Activated naive CD8-positive, alpha-beta T cell (primary cell): ENCODE measurements around the gene PCDHGB4.
"Not testable (repeated sequence)": the region's sequence is repeated elsewhere in the genome, so short reads cannot be mapped to it uniquely, and the experiment has no call there.

Source experiments
- H3K27ac Mint-ChIP-seq: one replicate; pipeline ENCODE4 v1.8.0; 2021; ENCODE audit warnings: mixed read lengths
- H3K27me3 Mint-ChIP-seq: one replicate; pipeline ENCODE4 v1.8.0; 2021; ENCODE audit warnings: mixed read lengths
- H3K36me3 Mint-ChIP-seq: one replicate; pipeline ENCODE4 v1.8.0; 2021; ENCODE audit warnings: mixed read lengths
- H3K4me1 Mint-ChIP-seq: one replicate; pipeline ENCODE4 v1.8.0; 2021; ENCODE audit warnings: low read depth, mixed read lengths
- H3K4me3 Mint-ChIP-seq: one replicate; pipeline ENCODE4 v1.8.0; 2021; ENCODE audit warnings: mild to moderate bottlenecking, mixed read lengths
- H3K9me3 Mint-ChIP-seq: one replicate; pipeline ENCODE4 v1.8.0; 2021; ENCODE audit warnings: low read depth, mixed read lengths

PCDHGB4 gene

GRCh38 chr5:141407790-141408505, 20.4 kb downstream of the PCDHGB4 start, which contains the start of gene PCDHGB6:
TSS of gene PCDHGB6 (plus strand) at chr5:141408021. CDS start at chr5:141408203, 182 bp downstream.
- peaks cover 55% of the 10 kb centered on the region for H3K27me3 Mint-ChIP-seq

GRCh38 chr5:141409598-141410306, 22.3 kb downstream of the PCDHGB4 start:
- Mint-ChIP-seq H3K27me3 (peaks cover 55% of the 10 kb centered on the region), H3K27ac (no peak overlapping the region), H3K36me3 (peaks cover 20% of the 10 kb centered on the region), H3K4me3 (no peak overlapping the region), H3K9me3 (peaks cover 13% of the 10 kb centered on the region), H3K4me1 (peaks cover 12% of the 10 kb centered on the region)

More at GRCh38 chr5:141407790-141408505, 20.4 kb downstream of the PCDHGB4 start, which contains the start of gene PCDHGB6:
- peak within 1 kb of the TSS; percentile 75 for H3K4me3 Mint-ChIP-seq
- H3K27ac Mint-ChIP-seq, H3K4me1 Mint-ChIP-seq: not testable (repeated sequence)
- H3K9me3 Mint-ChIP-seq, result peaks cover 16% of the 10 kb centered on the region
- peaks cover 15% of the 10 kb centered on the region for H3K36me3 Mint-ChIP-seq

GRCh38 chr5:141411575-141411974, 24.1 kb downstream of the PCDHGB4 start:
- Mint-ChIP-seq H3K4me1 (peaks cover 15% of the 10 kb centered on the region), H3K4me3 (no peak overlapping the region), H3K27ac (no peak overlapping the region), H3K27me3 (peaks cover 51% of the 10 kb centered on the region), H3K9me3 (peaks cover 13% of the 10 kb centered on the region), H3K36me3 (peaks cover 23% of the 10 kb centered on the region)

- H3K4me3 Mint-ChIP-seq, result peak within 1 kb of the TSS; percentile 89
- peaks cover 50% of the 10 kb centered on the region for H3K27me3 Mint-ChIP-seq
- H3K36me3 Mint-ChIP-seq, result peaks cover 22% of the 10 kb centered on the region
- peaks cover 13% of the 10 kb centered on the region for H3K9me3 Mint-ChIP-seq
- H3K4me1 Mint-ChIP-seq, result peaks cover 17% of the 10 kb centered on the region
- H3K27ac Mint-ChIP-seq, result no peak within 1 kb of the TSS
These were observed 25.5 kb downstream of the PCDHGB4 start, which contains the start of gene PCDHGA10 for GRCh38 chr5:141412854-141413539. TSS of gene PCDHGA10 (plus strand) at chr5:141412987. CDS start at chr5:141413176, 189 bp downstream.

GRCh38 chr5:141413540-141414069, 26.1 kb downstream of the PCDHGB4 start:
- peaks cover 16% of the 10 kb centered on the region for H3K9me3 Mint-ChIP-seq
- H3K27ac Mint-ChIP-seq, result no peak overlapping the region
- H3K27me3 Mint-ChIP-seq, result peaks cover 53% of the 10 kb centered on the region
- H3K36me3 Mint-ChIP-seq, result peaks cover 26% of the 10 kb centered on the region
- H3K4me1 Mint-ChIP-seq, result peaks cover 19% of the 10 kb centered on the region
- peak overlapping the region; percentile 89 for H3K4me3 Mint-ChIP-seq

- peak overlapping the region; percentile 89 for H3K4me3 Mint-ChIP-seq
- peaks cover 49% of the 10 kb centered on the region for H3K27me3 Mint-ChIP-seq
- peaks cover 14% of the 10 kb centered on the region for H3K9me3 Mint-ChIP-seq
- H3K36me3 Mint-ChIP-seq, result peaks cover 27% of the 10 kb centered on the region
- not testable (repeated sequence) for H3K27ac Mint-ChIP-seq
- H3K4me1 Mint-ChIP-seq, result peaks cover 22% of the 10 kb centered on the region
These were observed 27.2 kb downstream of the PCDHGB4 start for GRCh38 chr5:141414548-141415274.

GRCh38 chr5:141415275-141415618, 27.7 kb downstream of the PCDHGB4 start:
- peaks cover 27% of the 10 kb centered on the region for H3K36me3 Mint-ChIP-seq
- H3K9me3 Mint-ChIP-seq, result peaks cover 13% of the 10 kb centered on the region
- H3K27me3 Mint-ChIP-seq, result peaks cover 50% of the 10 kb centered on the region
- H3K4me1 Mint-ChIP-seq, result peaks cover 22% of the 10 kb centered on the region
- not testable (repeated sequence) for H3K27ac Mint-ChIP-seq, H3K4me3 Mint-ChIP-seq

GRCh38 chr5:141417494-141418172, 30.1 kb downstream of the PCDHGB4 start, which contains the start of gene PCDHGB7:
TSS of gene PCDHGB7 (plus strand) at chr5:141417677. CDS start at chr5:141417860, 183 bp downstream.
- Mint-ChIP-seq H3K9me3 (peaks cover 20% of the 10 kb centered on the region), H3K36me3 (peaks cover 35% of the 10 kb centered on the region), H3K4me3 (peak within 1 kb of the TSS; percentile 79), H3K27ac (peak within 1 kb of the TSS; percentile 50), H3K27me3 (peaks cover 55% of the 10 kb centered on the region), H3K4me1 (peaks cover 25% of the 10 kb centered on the region)

GRCh38 chr5:141419074-141419880, 31.8 kb downstream of the PCDHGB4 start:
- Mint-ChIP-seq H3K4me1 (peaks cover 16% of the 10 kb centered on the region), H3K27me3 (peaks cover 50% of the 10 kb centered on the region), H3K9me3 (peaks cover 23% of the 10 kb centered on the region), H3K4me3 (peak overlapping the region; percentile 25), H3K27ac (no peak overlapping the region), H3K36me3 (peaks cover 35% of the 10 kb centered on the region)

GRCh38 chr5:141420855-141421488, 33.5 kb downstream of the PCDHGB4 start, which contains the start of gene PCDHGA11:
TSS of gene PCDHGA11 (plus strand) at chr5:141421051. CDS start at chr5:141421228, 177 bp downstream.
- Mint-ChIP-seq H3K4me1 (peaks cover 10% of the 10 kb centered on the region), H3K36me3 (peaks cover 31% of the 10 kb centered on the region), H3K4me3 (peak within 1 kb of the TSS; percentile 87), H3K27me3 (peaks cover 53% of the 10 kb centered on the region), H3K27ac (peak within 1 kb of the TSS; percentile 70), H3K9me3 (peaks cover 20% of the 10 kb centered on the region)

- Mint-ChIP-seq H3K27ac (peak overlapping the region; percentile 11), H3K4me1 (peaks cover 10% of the 10 kb centered on the region), H3K9me3 (peaks cover 20% of the 10 kb centered on the region), H3K4me3 (peak overlapping the region; percentile 87), H3K27me3 (peaks cover 53% of the 10 kb centered on the region), H3K36me3 (peaks cover 29% of the 10 kb centered on the region)
These were observed 34.0 kb downstream of the PCDHGB4 start for GRCh38 chr5:141421489-141421855.

GRCh38 chr5:141422742-141423291, 35.3 kb downstream of the PCDHGB4 start:
- Mint-ChIP-seq H3K27me3 (peaks cover 53% of the 10 kb centered on the region), H3K27ac (no peak overlapping the region), H3K4me3 (peak overlapping the region; percentile 23), H3K4me1 (peaks cover 9% of the 10 kb centered on the region), H3K9me3 (peaks cover 20% of the 10 kb centered on the region), H3K36me3 (peaks cover 28% of the 10 kb centered on the region)
